GM19099 (cell line): ENCODE results near the gene RGCC.

Experiments
- POLR2A ChIP-seq: IDR thresholded peaks from 3 replicates; pipeline ENCODE4 v1.6.1; 2011; ENCODE audit warnings: low read depth; ENCODE audit not compliant: insufficient read length; ENCODE audit errors: extremely low read depth

RGCC gene

DNA sequence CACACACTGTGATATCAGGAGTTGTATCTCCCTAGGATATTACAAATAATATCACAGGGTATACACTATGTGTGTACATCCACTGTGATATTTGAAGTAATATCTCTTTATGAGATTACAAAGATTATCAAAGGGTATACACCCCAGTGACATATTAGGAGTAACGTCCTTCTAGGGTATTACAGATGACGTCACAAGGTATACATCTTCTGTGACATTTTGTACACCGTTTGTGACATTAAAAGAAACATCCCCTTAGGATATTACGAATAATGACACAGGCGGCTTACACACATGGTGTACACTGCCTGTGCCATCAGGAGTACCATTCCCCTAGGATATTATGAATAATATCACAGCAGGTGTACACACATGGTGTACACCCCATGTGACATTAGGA is 13.4 kb upstream of the RGCC start:
- TF ChIP-seq POLR2A, result no peak

DNA sequence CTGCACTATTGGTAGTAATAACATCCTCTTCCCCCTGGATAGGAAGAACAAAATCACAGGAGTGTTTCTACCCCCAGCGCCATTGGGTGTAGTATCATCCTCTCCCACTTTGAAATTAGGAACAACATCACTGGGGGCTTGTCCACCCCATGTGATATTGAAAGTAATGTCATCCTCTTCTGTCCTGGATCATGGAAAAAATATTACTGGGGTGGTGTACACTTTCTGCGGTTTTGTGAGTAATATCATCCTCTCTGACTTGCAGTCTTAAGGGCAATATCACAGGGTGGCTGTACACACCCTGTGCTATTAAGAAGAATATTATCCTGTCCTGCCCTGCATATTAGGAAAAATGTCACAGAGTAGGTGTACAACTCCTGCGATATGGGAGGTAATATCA is 4.9 kb upstream of the RGCC start:
- TF ChIP-seq POLR2A, result no peak

DNA sequence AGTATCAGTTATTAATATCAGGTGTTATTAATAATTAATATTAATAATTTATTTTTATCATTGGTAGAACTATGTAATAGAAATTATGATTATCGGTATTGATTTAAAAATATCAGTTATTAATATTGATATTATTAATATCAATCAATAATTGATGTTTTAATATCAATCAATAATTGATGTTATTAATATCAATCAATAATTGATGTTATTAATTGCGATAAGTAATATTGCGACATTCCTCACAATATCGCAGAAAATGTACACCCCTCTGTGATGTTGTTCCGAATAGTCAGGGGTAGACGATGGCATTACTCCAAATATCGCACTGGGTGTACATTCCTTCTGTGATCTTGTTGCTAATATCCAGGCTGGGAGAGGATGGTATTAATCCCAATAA is 3.7 kb upstream of the RGCC start:
- no peak for TF ChIP-seq POLR2A

DNA sequence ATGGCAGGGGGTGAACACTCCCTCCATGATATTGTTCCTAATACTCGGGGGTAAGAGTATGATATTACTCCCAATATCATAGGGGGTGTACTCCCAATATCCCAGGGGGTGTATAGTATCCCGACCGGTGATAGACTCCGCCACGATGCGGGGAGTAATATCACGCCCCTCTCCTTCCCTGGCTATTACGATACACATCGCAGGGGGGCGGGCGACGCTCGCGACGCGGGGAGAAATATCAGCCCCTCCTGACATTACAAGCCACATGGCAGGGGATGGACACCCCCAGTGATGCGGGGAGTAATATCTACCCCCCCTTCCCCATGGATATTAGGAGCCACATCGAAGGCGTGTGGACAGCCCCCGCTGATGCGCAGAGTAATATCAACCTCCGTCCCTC is 3.2 kb upstream of the RGCC start:
- no peak for TF ChIP-seq POLR2A

DNA sequence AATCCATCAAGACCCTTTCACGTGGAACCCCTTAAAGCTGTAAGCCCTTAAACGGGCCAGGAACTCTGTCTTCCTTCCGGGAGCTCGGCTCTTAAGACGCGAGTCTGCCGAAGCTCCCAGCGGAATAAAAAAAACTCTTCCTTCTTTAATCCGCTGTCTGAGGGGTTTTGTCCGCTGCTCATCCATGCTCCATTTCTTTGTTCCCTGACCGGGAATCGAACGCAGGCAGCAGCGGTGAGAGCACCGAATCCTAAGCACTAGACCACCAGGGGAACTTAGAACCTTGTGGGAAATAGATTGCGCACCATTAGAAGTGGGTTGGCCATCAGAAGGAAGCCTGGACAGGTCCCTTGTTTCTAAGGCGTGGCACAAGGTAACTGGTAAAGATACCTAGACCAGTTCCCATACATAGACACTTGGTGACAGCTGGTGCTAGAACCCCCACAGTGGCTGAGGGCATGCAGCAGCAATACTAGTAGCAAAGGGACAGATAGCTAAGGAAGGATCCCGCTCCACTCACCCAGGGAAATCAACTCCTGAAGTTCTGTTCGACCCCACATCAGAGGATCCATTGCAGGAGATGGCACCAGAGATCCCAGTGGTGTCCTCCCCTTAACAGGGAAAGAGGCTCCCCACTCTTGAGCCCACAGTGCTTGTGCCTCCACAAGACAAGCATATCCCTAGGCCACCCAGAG is 1.5 kb upstream of the RGCC start:
- no peak for TF ChIP-seq POLR2A

DNA sequence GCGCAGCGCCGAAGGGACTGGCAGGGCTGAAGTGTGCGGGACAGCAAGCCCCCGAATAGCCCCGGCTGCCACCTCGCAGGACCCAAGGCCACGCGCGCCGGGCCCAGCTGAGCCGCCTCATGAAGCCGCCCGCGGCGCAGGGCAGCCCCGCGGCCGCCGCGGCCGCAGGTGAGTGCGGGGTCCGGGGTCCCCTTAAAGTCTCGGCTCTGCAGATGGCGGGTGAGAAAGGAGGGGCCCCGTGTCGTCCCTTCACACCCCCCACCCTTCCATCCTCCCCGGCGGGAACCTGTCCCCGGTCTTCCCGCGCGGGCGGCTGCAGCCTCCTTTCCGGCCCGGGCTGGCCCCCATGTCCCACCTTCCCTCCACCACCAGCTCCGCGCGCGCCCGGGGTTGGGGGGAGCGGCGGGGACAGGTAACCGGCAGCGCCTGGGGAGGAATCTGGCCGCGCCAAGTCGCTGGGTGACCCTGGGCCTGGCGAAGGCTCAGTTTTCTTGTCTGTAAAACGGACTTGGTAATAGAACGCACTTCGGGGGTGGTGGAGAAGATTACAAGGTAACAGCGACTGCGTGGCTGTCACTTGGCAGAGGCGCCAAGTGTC is 338 bp downstream of the RGCC start:
- TF ChIP-seq POLR2A, result no peak

DNA sequence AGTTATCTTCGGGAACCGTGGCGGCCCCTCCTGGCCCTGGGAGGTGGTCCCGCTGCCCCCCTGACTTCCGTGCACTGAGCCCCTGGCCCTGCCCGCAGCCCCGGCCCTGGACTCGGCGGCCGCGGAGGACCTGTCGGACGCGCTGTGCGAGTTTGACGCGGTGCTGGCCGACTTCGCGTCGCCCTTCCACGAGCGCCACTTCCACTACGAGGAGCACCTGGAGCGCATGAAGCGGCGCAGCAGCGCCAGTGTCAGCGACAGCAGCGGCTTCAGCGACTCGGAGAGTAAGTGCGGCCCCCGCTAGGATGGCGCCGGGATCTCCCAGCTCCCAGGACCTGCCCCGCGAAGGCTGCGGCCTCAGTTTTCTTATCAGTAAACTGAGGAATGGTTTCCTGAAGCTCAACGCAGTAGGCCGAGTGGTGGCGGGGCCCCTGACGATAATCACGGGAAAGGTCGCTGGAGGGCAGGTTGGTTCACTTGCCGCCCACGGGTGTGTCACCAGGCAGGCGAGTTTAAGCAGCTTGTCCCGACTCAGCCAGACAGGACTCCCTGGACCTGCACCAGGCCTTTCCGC is 924 bp downstream of the RGCC start:
- no peak for TF ChIP-seq POLR2A

DNA sequence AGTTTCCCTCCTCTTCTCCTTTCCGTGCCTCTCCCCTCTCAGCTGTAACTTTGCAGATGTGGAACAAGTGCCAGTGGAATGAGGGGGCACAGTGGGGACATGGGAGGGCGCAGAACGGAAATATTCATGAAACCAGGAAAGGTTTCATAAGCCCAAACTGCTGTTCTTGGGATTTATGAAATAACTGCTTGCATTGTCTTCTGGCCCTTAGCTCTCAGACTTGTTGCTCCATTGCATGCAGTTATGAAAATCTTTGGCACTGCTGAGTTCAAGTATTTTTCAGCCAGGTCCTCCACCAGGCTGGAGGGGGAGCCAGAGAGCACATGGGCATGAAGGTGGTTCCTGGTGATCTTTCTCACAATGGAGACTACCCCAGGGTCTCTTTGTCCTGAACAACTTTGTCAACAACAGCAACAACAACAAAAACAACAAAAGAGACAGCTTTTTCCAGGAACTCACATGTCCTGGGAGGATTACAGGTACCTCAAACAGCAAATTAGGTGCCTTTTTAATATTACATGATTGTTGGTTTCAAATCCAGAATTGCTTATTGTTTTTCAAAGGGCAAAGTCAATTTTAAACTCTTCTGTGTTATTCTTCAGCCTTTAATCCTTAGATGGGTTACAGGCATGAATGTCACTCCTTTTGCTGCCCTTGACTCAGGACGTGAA is 1.5 kb downstream of the RGCC start:
- no peak for TF ChIP-seq POLR2A

DNA sequence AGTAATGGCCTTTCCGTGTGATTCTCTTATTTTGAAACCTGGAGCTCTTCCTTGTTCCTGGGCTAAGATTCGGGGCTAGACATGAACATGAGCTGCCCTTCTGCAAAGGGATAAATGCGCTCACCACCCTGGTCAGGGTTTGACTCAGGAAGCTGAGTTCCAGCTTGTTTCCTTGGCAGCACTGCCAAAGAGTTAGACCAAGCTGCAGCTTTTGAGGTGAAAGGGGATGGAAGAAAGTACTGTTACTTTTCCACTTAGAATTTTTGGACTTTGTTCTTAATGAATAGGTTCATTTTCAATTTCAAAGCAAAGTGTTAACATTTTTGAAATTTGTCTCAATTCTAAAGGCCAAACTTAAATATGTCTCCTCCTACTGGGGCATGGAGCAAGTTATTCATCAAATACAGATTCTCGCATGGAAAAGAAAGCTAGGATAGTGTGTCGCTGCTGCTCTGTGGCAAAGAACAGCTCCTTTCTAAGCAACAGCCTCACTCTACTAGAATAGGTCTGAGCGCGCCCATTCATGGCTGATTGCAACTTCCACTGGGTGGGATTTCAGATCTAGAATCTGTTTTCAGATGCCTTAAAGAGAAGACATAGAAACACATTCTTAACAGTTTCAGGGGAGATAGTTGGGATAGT is 2.2 kb downstream of the RGCC start:
- TF ChIP-seq POLR2A, result no peak

DNA sequence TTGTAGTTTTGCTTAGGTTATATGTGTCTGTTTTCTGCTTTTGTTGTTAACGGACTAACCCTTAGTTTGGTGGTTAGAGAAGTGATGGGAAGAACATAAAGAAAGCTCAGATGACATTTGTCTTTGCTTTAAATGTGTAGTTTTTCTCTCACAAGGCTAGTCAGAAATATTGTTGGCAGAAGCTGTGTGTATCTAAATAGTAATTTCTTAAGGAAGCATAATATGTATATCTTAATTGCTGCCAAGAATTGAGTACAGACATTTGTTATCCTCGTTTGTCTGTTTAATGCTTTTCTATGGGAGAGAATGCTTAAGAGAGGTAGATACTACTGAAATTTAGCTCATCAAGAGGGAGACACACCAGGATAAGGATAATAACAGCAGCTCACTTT is 2.7 kb downstream of the RGCC start:
- TF ChIP-seq POLR2A, result no peak

DNA sequence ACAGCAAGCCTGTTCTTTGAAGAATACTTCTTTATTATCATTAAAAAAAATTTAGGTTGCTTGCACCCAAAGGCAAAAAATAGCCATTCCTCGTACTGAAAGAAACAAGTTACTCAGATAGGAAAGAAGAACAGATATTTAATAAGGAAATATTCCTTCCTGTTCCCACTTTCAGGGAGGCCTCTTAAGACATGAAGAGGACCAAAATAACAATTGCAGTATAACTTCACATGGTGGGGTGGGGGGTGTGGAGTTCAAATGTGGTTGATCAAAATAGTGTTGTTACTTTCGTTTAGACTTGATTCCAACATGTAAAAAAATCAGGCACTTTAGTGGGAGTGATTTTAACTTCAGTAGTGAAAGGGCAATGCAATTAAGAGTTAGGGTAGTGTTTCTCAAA is 3.6 kb downstream of the RGCC start:
- TF ChIP-seq POLR2A, result no peak

DNA sequence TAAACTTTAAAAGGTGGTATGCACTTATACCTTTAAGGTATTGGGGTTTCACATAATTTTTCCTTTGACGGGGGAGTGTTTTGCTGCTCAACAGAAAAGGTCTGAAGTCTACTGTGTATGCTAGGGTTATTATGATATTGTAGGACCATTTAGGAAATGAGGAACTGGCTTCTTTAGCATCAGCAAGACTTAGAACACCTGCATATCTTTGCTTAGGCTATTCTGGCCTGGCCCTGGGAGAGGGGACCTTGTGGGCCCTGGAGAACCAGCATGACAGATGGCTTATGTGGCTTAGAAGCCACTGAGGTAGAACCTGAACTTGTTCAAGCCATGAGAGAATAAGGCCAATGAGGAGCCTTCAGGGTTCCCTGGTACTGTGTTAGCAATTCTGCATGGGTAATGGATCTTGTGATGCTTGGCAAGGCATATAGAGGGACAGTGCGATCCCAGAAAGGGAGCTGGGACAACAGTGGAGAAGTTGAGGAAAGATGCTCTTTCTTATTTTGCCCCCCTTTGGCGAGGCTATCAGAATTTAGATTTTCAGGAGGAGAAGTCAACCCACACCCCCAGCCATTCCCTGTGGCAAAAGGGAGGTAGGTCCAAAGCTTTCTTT is 4.3 kb downstream of the RGCC start:
- no peak for TF ChIP-seq POLR2A

DNA sequence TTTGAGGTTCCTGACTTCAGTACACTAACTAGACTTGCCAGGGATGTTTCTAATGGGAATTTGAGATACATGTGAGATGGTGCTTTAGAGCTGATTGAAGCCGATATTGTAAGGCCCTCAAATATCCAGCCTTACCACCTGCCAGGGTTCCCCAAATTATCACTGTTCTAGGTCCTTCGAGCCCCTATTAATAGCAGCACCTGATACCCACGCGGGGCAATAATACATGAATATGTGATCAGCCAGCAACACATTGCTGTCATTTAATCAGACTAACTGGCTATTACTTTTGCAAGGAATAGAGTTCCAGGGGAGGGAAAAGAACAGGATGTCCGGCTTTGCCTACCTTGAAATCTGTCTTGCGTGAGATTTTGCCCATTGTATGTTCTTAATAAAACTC is 5.1 kb downstream of the RGCC start:
- no peak for TF ChIP-seq POLR2A

DNA sequence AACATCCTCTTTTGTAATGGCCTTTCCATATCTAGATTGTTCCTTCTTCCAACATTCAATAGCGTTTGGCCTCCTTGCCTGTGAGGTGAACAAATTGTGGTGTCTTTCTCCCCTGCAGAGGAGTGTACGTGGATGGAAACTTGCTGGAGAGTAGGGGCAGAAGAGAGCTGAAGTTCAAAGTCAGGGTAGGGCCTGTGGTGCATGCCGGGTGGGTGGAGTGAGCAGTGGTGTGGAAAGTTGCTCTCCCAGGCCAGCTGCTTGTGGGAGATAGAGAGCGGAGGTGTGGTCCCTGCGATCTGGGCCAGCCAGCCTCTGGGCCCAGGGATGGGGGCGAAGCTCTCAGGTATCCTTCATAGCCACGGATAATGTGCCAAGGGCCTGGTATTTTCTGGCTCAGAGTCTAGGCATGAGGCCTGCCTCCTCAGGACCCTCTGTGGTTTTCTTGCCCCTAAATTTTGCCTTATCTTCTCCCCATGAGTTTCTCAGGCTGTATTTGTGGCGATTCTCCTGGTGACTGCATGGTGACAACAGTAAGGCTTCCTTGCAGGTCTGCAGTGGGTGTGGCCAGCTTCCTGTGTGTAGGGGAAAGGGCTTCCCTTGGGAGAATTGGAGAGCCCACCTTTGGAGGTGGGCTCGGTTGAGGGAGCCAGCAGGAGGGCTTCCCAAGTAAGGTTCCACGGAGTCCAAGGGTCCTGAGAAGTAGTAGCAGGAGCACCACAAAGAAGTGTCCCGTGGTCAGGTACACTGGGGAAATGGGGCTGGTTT is 6.7 kb downstream of the RGCC start:
- TF ChIP-seq POLR2A, result no peak
